VCaP (cell line): ENCODE measurements around the gene SMIM44.

Experiments used
- H3K27ac ChIP-seq: fragments of 450-650 bp; 2 replicates; pipeline ENCODE4 v1.5.1; 2017
- CTCF ChIP-seq: fragments of 450-650 bp; conservative IDR thresholded peaks from 2 replicates; pipeline ENCODE4 v1.5.1; 2017; ENCODE audit warnings: mild to moderate bottlenecking, moderate library complexity

SMIM44 gene

GRCh38 chr19:3477506-3477905 is 5.7 kb downstream of the SMIM44 start:
- TF ChIP-seq CTCF = no peak
- H3K27ac ChIP-seq = no peak overlapping the region

GRCh38 chr19:3476830-3477229 is 6.4 kb downstream of the SMIM44 start:
- no peak overlapping the region for H3K27ac ChIP-seq
- no peak for TF ChIP-seq CTCF

GRCh38 chr19:3475449-3475848 is 7.8 kb downstream of the SMIM44 start:
- H3K27ac ChIP-seq = no peak overlapping the region
- no peak for TF ChIP-seq CTCF

- no peak overlapping the region for H3K27ac ChIP-seq
- no peak for TF ChIP-seq CTCF
Measured at GRCh38 chr19:3474614-3475013, 8.6 kb downstream of the SMIM44 start.

GRCh38 chr19:3474010-3474409 is 9.2 kb downstream of the SMIM44 start:
- H3K27ac ChIP-seq = no peak overlapping the region

GRCh38 chr19:3471954-3472655 is 11.1 kb downstream of the SMIM44 start:
- no peak overlapping the region for H3K27ac ChIP-seq
- peak; percentile 73 for TF ChIP-seq CTCF

More at GRCh38 chr19:3474010-3474409, 9.2 kb downstream of the SMIM44 start:
- TF ChIP-seq CTCF = no peak

GRCh38 chr19:3470500-3471128 is 12.6 kb downstream of the SMIM44 start:
- no peak for TF ChIP-seq CTCF
- H3K27ac ChIP-seq = no peak overlapping the region
